Endothelial cell of umbilical vein (primary cell): ENCODE measurements around the gene CCDC70. TPM values are rescaled to one million over a fixed set of nuclear protein-coding genes. Genes with fewer than 3 reads are reported as not detected.

ENCODE experiments used
- BruUV-seq: library from RNA; stranded (reverse); fragments of 400-500 nt; replicated peaks from 2 replicates; lab custom pipeline; 2021; lab: Mats Ljungman, UMichigan
- CTCF ChIA-PET: fragments of 300-600, 350-600 bp; sonication (Branson Sonifier 250); formaldehyde crosslinking; loops from one replicate; lab custom pipeline; 2021; ENCODE audit warnings: antibody characterized with exemption, inconsistent platforms; lab: Charles Lee
- POLR2A ChIA-PET: fragments of 300-600, 350-600 bp; sonication (Branson Sonifier 250); formaldehyde crosslinking; loops from one replicate; lab custom pipeline; 2021; ENCODE audit warnings: antibody characterized with exemption, inconsistent platforms; lab: Charles Lee
- DNase-seq: peaks from one replicate; pipeline ENCODE4 v3.0.0-alpha.2; 2011; ENCODE audit warnings: low read depth, low spot score
- FAIRE-seq: peaks from 2 replicates; lab custom pipeline; 2011; peaks lifted over from hg19 to GRCh38; lab: Jason Lieb, UNC
- H2AFZ ChIP-seq: 2 replicates; pipeline ENCODE4 v1.6.0; 2012; ENCODE audit warnings: low read depth, low read length, control low read depth, inconsistent platforms
- H3K27ac ChIP-seq: 2 replicates; pipeline ENCODE4 v1.5.1; 2011; ENCODE audit warnings: low read depth, mild to moderate bottlenecking, control low read depth, low read length, moderate library complexity; ENCODE audit not compliant: insufficient read depth
- H3K27me3 ChIP-seq, 2 experiments: 2 replicates each; pipeline versions ENCODE4 v1.6.0 to v1.6.1; 2011; ENCODE audit warnings: low read length in 2 of 2, mixed read lengths in 1 of 2; ENCODE audit not compliant: control insufficient read depth in 2 of 2, insufficient read depth in 2 of 2
- H3K36me3 ChIP-seq, 2 experiments: 2 replicates in 1 of 2; 3 replicates in 1 of 2; pipeline ENCODE4 v1.5.1; 2011; ENCODE audit warnings: low read length in 2 of 2, mild to moderate bottlenecking in 1 of 2, moderate library complexity in 1 of 2; ENCODE audit not compliant: control insufficient read depth in 2 of 2, insufficient read depth in 2 of 2; ENCODE audit errors: extremely low read depth in 1 of 2
- H3K4me1 ChIP-seq: 3 replicates; pipeline ENCODE4 v1.5.1; 2011; ENCODE audit warnings: mild to moderate bottlenecking, low read length; ENCODE audit not compliant: control insufficient read depth, insufficient read depth; ENCODE audit errors: extremely low read depth
- H3K4me2 ChIP-seq: 2 replicates; pipeline ENCODE4 v1.6.1; 2011; ENCODE audit warnings: low read length, control low read depth, mixed read lengths; ENCODE audit not compliant: insufficient read depth
- H3K4me3 ChIP-seq, 3 experiments: fragments of 200-600 bp in 1 of 3; sonication (generic), shearing (Covaris generic) in 1 of 3; replicated peaks in 1 of 3; 2 replicates each; pipeline ENCODE4 v1.5.1; 2011 to 2016; ENCODE audit warnings: control low read depth in 3 of 3, low read length in 3 of 3, mild to moderate bottlenecking in 2 of 3, inconsistent platforms in 1 of 3, low read depth in 1 of 3, moderate library complexity in 1 of 3; ENCODE audit not compliant: insufficient read depth in 1 of 3
- H3K79me2 ChIP-seq: 2 replicates; pipeline ENCODE4 v1.6.0; 2012; ENCODE audit warnings: low read length, inconsistent platforms; ENCODE audit not compliant: control insufficient read depth, insufficient read depth
- H3K9ac ChIP-seq: replicated peaks from 2 replicates; pipeline ENCODE3; 2011; ENCODE audit warnings: low read length, control low read depth; ENCODE audit not compliant: insufficient read depth; ENCODE audit errors: extremely low read depth
- H3K9me1 ChIP-seq: replicated peaks from 3 replicates; pipeline ENCODE4 v1.6.0; 2011; ENCODE audit warnings: mild to moderate bottlenecking, low read length; ENCODE audit not compliant: control insufficient read depth, insufficient read depth; ENCODE audit errors: extremely low read depth
- H3K9me3 ChIP-seq: replicated peaks from 2 replicates; pipeline ENCODE4 v1.5.1; 2012; ENCODE audit warnings: low read length, inconsistent platforms; ENCODE audit not compliant: control insufficient read depth, insufficient read depth
- H4K20me1 ChIP-seq: replicated peaks from 2 replicates; pipeline ENCODE3; 2011; ENCODE audit warnings: mild to moderate bottlenecking, low read length; ENCODE audit not compliant: control insufficient read depth, insufficient read depth; ENCODE audit errors: extremely low read depth
- CTCF ChIP-seq, 2 donors: IDR thresholded peaks; 1 replicate in 1 of 2; 2 replicates in 1 of 2; pipeline ENCODE4 v1.5.1; 2011; ENCODE audit warnings: low read length in 2 of 2, mild to moderate bottlenecking in 2 of 2, moderate library complexity in 2 of 2, control low read depth in 1 of 2, inconsistent platforms in 1 of 2, low read depth in 1 of 2; ENCODE audit not compliant: insufficient read depth in 1 of 2; ENCODE audit errors: extremely low read depth in 1 of 2
- EZH2 ChIP-seq: IDR thresholded peaks from 2 replicates; pipeline ENCODE4 v1.6.1; 2012; ENCODE audit warnings: borderline replicate concordance, low read depth, mild to moderate bottlenecking, moderate library complexity, low read length, inconsistent platforms; ENCODE audit not compliant: severe bottlenecking
- GATA2 ChIP-seq: IDR thresholded peaks from 2 replicates; pipeline ENCODE4 v1.7.0; 2011; ENCODE audit warnings: low read depth, mild to moderate bottlenecking, moderate library complexity, mixed read lengths, low read length; ENCODE audit not compliant: insufficient read length, insufficient read depth
- MYC ChIP-seq: IDR thresholded peaks from one replicate; pipeline ENCODE4 v1.6.1; 2011; ENCODE audit warnings: mild to moderate bottlenecking, low read depth, low read length
- POLR2A ChIP-seq: IDR thresholded peaks from 2 replicates; pipeline ENCODE4 v1.6.1; 2012; ENCODE audit warnings: low read depth, mild to moderate bottlenecking, control low read depth, low read length
- POLR2AphosphoS5 ChIP-seq: IDR thresholded peaks from 2 replicates; pipeline ENCODE4 v1.6.1; 2012; ENCODE audit warnings: low read depth, mild to moderate bottlenecking, control low read depth, low read length, moderate library complexity; ENCODE audit not compliant: insufficient read depth
- dilution Hi-C: fragments of 300-500 bp; cut with MboI; formaldehyde crosslinking; loops from one replicate; pipeline ENCODE4 v1.15.0; 2019; ENCODE audit warnings: low sequenced_read_pairs; ENCODE audit not compliant: extremely low pct_ligation_motif_present
- intact Hi-C: fragments of 100-400 bp; cut with micrococcal nuclease; formaldehyde crosslinking; loops from one replicate; pipeline ENCODE4 v1.10.0; 2022
- polyA plus RNA-seq, 4 experiments: library from polyadenylated mRNA; depleted of rRNA in 3 of 4; stranded (reverse) in 3 of 4; unstranded in 1 of 4; fragments of >200 nt; gene quantifications; 2 replicates each; pipeline versions ENCODE4 v1.2.1 to v1.2.3, GENCODE V29; 2011 to 2012; ENCODE audit warnings: missing spikeins in 1 of 4
- total RNA-seq: library from RNA; stranded (reverse); gene quantifications from 2 replicates; pipeline ENCODE4 v1.2.3, GENCODE V29; 2021
- TF ChIP-seq, protein P1 (sequence below): IDR thresholded peaks from 2 replicates; pipeline ENCODE4 v1.6.1; 2011; ENCODE audit not compliant: insufficient read depth, insufficient read length

Gene CCDC70
- total and polyA plus RNA-seq, 2 donors (not counting 3 experiments of a cell fraction or from before 2014, with no cell fraction given): not detected

DNA sequence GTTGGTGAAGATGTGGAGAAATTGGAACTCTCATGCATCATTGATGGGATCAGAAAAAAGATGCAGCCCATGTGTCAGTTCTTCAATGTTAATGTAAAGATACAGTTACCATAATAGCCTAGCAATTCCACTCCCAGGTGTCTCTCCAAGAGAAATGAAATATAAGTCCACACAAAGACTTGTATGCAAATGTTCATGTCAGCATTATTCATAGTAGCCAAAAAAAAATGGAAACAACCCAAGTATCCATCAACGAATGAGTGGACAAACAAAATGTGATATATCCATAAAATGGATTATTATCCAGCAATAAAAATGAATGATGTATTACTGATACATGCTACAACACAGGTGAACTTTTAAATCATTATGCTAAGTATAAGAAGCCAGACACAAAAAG is 38.7 kb downstream of the CCDC70 start:
- no peak overlapping the region for H2AFZ ChIP-seq
- H3K9me3 ChIP-seq: no peaks in the 10 kb centered on the region
- DNase-seq (no peak), FAIRE-seq (no peak)
- no peaks in the 10 kb centered on the region for H3K79me2 ChIP-seq
- H3K9me1 ChIP-seq: no peaks in the 10 kb centered on the region
- H3K36me3 ChIP-seq: no peaks in the 10 kb centered on the region
- intact Hi-C loops (no loop called here), dilution Hi-C loops (no loop called here)
- H3K27ac ChIP-seq: no peak overlapping the region
- CTCF ChIA-PET: no interaction called here
- no peak overlapping the region for H3K9ac ChIP-seq
- no peak overlapping the region for H3K4me3 ChIP-seq
- no TSS peak for BruUV-seq
- H3K4me1 ChIP-seq: no peaks in the 10 kb centered on the region
- POLR2A ChIA-PET: no interaction called here
- no peak overlapping the region for H3K4me2 ChIP-seq
- peaks cover 5 to 18% of the 10 kb centered on the region in 2 experiments for H3K27me3 ChIP-seq
- no peak for TF ChIP-seq POLR2A
- TF ChIP-seq, protein P1, sequence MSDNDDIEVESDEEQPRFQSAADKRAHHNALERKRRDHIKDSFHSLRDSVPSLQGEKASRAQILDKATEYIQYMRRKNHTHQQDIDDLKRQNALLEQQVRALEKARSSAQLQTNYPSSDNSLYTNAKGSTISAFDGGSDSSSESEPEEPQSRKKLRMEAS: no peak
- no peak for TF ChIP-seq CTCF (IDR thresholded peaks at IDR 0.05; ENCODE audit: extremely low read depth in 1 of 2, insufficient read depth in 1 of 2, low read depth in 1 of 2, low read length in 2 of 2)
- no peak for TF ChIP-seq EZH2
- no peak for TF ChIP-seq POLR2AphosphoS5
- no peak for TF ChIP-seq GATA2
- no peak for TF ChIP-seq MYC
- H4K20me1 ChIP-seq: no peaks in the 10 kb centered on the region
